ENCODE results near the gene CBLC. TPM values are rescaled to one million over a fixed set of nuclear protein-coding genes. Genes with fewer than 3 reads are reported as not detected.
A peak's percentile ranks its signal among the peaks of the same experiment; 100 is the strongest.

Gene CBLC
- total RNA-seq, 2 experiments from 2014 or later = not detected

GRCh38 chr19:44845286-44845611, 67.6 kb downstream of the CBLC start:
- H3K4me1 Mint-ChIP-seq (ENCODE audit: low read depth) = peaks cover 34% of the 10 kb centered on the region
- H3K27me3 Mint-ChIP-seq = peaks cover 21% of the 10 kb centered on the region
- H3K27me3 ChIP-seq (ENCODE audit: control insufficient read depth in 1 of 2, insufficient read depth in 2 of 2, low read length in 2 of 2) = peaks cover 11 to 20% of the 10 kb centered on the region in 2 experiments
- ATAC-seq (ENCODE audit: poor library complexity) = no peak
- POLR2A ChIA-PET = no interaction called here
- peaks cover 0 to 6% of the 10 kb centered on the region in 2 experiments for H3K9me3 ChIP-seq (ENCODE audit: control insufficient read depth in 1 of 2, insufficient read depth in 1 of 2, low read length in 2 of 2)
- intact Hi-C loops (cut with DNase I, micrococcal nuclease) = loop anchor here (1.0 to 5.0 kb wide), 4 partner anchors 45 to 123 kb away; no protein-coding TSS in a partner anchor
- CTCF ChIA-PET = interaction anchor here (1.0 kb wide), 1 partner anchor 39 kb away, joined by 3 read pairs; no protein-coding TSS in a partner anchor
- no peaks in the 10 kb centered on the region for H3K9me3 Mint-ChIP-seq
- no peak overlapping the region for H3K27ac ChIP-seq (ENCODE audit: low read depth in 1 of 2, low read length in 2 of 2)
- H3K4me3 ChIP-seq (ENCODE audit: low read length) = peak overlapping the region; percentile 47
- H3K36me3 Mint-ChIP-seq (ENCODE audit: low read depth) = no peaks in the 10 kb centered on the region
- peak overlapping the region; percentile 49 for H3K27ac Mint-ChIP-seq
- H3K4me3 Mint-ChIP-seq = peak overlapping the region; percentile 85
- DNase-seq = no peak
- H3K4me1 ChIP-seq (ENCODE audit: insufficient read depth, low read length) = peaks cover 54% of the 10 kb centered on the region
- H3K36me3 ChIP-seq (ENCODE audit: insufficient read depth, low read length) = no peaks in the 10 kb centered on the region
- no peak for TF ChIP-seq CTCF (IDR thresholded peaks at IDR 0.05)

- no peak for TF ChIP-seq CTCF (IDR thresholded peaks at IDR 0.05)
- Histone ChIP-seq H3K4me3 (ENCODE audit: low read length) (peak within 1 kb of the TSS; percentile 47), H3K27ac (ENCODE audit: low read depth in 1 of 2, low read length in 2 of 2) (no peak within 1 kb of the TSS), H3K9me3 (ENCODE audit: control insufficient read depth in 1 of 2, insufficient read depth in 1 of 2, low read length in 2 of 2) (peaks cover 0 to 6% of the 10 kb centered on the region in 2 experiments), H3K4me1 (ENCODE audit: insufficient read depth, low read length) (peaks cover 52% of the 10 kb centered on the region), H3K36me3 (ENCODE audit: insufficient read depth, low read length) (no peaks in the 10 kb centered on the region), H3K27me3 (ENCODE audit: control insufficient read depth in 1 of 2, insufficient read depth in 2 of 2, low read length in 2 of 2) (peaks cover 11 to 20% of the 10 kb centered on the region in 2 experiments)
- ChIA-PET POLR2A (interaction anchor here (1.0 kb wide), 1 partner anchor 233 kb away, joined by 3 read pairs; no protein-coding TSS in a partner anchor), CTCF (interaction anchor here (0.7 to 1.0 kb wide), 3 partner anchors 38 to 122 kb away, joined by 3 to 4 read pairs (median 3); partner anchors contain the start of gene TOMM40)
- H3K27me3 Mint-ChIP-seq = peaks cover 21% of the 10 kb centered on the region
- H3K27ac Mint-ChIP-seq = peak within 1 kb of the TSS; percentile 49
- intact Hi-C loops (cut with DNase I, micrococcal nuclease) = loop anchor here (1.0 to 5.0 kb wide), 4 partner anchors 46 to 124 kb away; no protein-coding TSS in a partner anchor
- no peaks in the 10 kb centered on the region for H3K36me3 Mint-ChIP-seq (ENCODE audit: low read depth)
- ATAC-seq (ENCODE audit: poor library complexity) (peak; percentile 68), DNase-seq (peak; percentile 30 to 86 (median 64))
- H3K4me1 Mint-ChIP-seq (ENCODE audit: low read depth) = peaks cover 34% of the 10 kb centered on the region
- no peaks in the 10 kb centered on the region for H3K9me3 Mint-ChIP-seq
- peak within 1 kb of the TSS; percentile 85 for H3K4me3 Mint-ChIP-seq
These were observed 68.1 kb downstream of the CBLC start, which contains the start of gene NECTIN2 for GRCh38 chr19:44845612-44846454. Gene NECTIN2 (plus strand): TSS chr19:44846297. CDS start chr19:44846526, 229 bp downstream.

- CTCF ChIA-PET = interaction anchor here (0.8 to 1.3 kb wide), 2 partner anchors 44 to 76 kb away, joined by 3 read pairs; partner anchors contain the start of gene TOMM40
- POLR2A ChIA-PET = interaction anchor here (1.0 kb wide), 1 partner anchor 232 kb away, joined by 3 read pairs; no protein-coding TSS in a partner anchor
- Histone ChIP-seq H3K4me1 (ENCODE audit: insufficient read depth, low read length) (peaks cover 45% of the 10 kb centered on the region), H3K36me3 (ENCODE audit: insufficient read depth, low read length) (no peaks in the 10 kb centered on the region), H3K27ac (ENCODE audit: low read depth in 1 of 2, low read length in 2 of 2) (no peak overlapping the region), H3K27me3 (ENCODE audit: control insufficient read depth in 1 of 2, insufficient read depth in 2 of 2, low read length in 2 of 2) (peaks cover 13 to 20% of the 10 kb centered on the region in 2 experiments), H3K9me3 (ENCODE audit: control insufficient read depth in 1 of 2, insufficient read depth in 1 of 2, low read length in 2 of 2) (peaks cover 0 to 6% of the 10 kb centered on the region in 2 experiments), H3K4me3 (ENCODE audit: low read length) (peak overlapping the region; percentile 47)
- no peaks in the 10 kb centered on the region for H3K36me3 Mint-ChIP-seq (ENCODE audit: low read depth)
- ATAC-seq (ENCODE audit: poor library complexity) (no peak), DNase-seq (peak in 1 of 14 experiments; percentile 43)
- intact Hi-C loops (cut with DNase I, micrococcal nuclease) = loop anchor here in 1 of 2 experiments (5.0 kb wide), 1 partner anchor 124 kb away; no protein-coding TSS in a partner anchor
- no peaks in the 10 kb centered on the region for H3K9me3 Mint-ChIP-seq
- H3K27ac Mint-ChIP-seq = no peak overlapping the region
- H3K4me3 Mint-ChIP-seq = peak overlapping the region; percentile 84
- peaks cover 21% of the 10 kb centered on the region for H3K27me3 Mint-ChIP-seq
- peaks cover 30% of the 10 kb centered on the region for H3K4me1 Mint-ChIP-seq (ENCODE audit: low read depth)
- TF ChIP-seq CTCF (IDR thresholded peaks at IDR 0.05) = no peak
These were observed 68.9 kb downstream of the CBLC start for GRCh38 chr19:44846455-44847143.

Measured in CD4-positive, alpha-beta T cell (primary cell).